Kidney tubule cell (primary cell): Measurements from ENCODE around the gene MOB3C.

Source experiments
- DNase-seq: peaks from one replicate; pipeline ENCODE4 v3.0.0-alpha.2; 2018; ENCODE audit warnings: low spot score

MOB3C gene

DNA sequence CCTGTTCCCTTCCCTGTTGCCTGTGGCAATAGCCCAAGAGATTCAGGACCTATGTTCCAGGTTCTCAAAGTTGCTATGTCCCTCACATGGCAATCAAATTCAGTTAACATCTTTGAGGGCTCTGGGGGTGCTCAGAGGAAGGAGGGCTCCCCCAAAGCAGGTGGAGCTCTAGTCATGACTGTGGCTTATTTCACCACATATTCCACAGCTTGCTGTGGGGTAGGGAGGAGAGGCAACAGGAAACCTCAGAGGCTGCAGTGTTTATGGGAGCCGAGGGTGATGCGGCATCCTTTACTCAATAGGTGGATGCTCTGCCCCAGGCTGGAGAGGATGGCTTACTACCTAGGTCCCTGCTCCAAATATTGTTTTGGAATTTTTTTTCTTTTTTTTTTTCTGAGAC is 11.4 kb downstream of the MOB3C start:
- no peak for DNase-seq

DNA sequence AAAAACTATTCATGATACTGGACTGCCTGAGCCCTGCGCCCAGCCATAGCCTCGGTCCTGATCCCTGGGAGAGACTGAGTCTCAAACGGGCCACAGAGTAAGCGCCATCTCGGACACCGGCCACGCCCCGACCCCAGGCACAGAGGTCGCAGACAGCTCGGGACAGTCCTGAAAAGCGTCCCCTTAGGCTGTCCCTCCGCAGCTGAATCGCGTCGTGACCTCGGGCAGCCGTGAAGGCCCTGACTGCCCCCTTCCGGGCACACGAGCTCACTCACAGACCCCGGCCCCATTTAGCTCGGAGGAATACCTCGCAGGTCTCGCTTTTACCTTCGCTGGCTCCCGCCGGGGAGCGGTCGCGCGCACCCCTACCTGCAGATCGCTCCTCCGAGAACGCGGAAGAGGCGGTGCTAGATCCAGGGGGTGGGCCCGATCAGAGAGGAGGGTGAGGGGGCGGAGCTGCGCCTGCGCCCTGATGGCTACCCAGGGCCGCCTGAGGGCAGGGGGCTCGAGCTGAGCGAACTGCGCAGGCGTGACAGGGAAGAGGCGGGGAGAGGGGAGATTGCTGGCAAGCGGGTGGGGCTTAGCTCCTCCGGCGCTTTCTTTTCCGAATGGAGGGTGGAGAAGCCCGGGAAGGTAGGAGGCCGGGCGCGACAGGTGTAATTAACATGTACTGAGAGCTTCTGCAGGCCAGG is 12.6 kb downstream of the MOB3C start, which contains the start of gene MKNK1:
TSS of gene MKNK1 (minus strand) at position 411 of the 692 bp plus-strand sequence. CDS start 20,941 bp downstream, outside the sequence.
- DNase-seq, result peak; percentile 97

DNA sequence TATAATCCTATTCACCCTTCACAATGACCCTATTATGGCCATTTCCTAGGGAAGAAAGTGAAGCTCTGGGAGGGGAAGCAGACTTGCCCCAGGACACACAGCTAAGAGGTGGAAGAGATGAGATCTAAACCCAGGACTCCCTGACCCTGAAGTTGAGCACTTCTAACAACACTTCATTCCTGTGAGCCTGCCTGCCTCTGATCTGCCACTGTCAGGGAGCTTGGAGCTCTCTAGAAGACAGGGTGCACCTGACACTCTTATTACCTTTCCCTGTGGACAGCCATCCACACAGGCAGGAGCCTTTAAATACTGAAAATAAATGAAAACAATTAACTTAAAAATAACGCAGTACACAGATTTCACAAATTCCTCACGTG is 13.1 kb downstream of the MOB3C start:
- peak; percentile 13 for DNase-seq

DNA sequence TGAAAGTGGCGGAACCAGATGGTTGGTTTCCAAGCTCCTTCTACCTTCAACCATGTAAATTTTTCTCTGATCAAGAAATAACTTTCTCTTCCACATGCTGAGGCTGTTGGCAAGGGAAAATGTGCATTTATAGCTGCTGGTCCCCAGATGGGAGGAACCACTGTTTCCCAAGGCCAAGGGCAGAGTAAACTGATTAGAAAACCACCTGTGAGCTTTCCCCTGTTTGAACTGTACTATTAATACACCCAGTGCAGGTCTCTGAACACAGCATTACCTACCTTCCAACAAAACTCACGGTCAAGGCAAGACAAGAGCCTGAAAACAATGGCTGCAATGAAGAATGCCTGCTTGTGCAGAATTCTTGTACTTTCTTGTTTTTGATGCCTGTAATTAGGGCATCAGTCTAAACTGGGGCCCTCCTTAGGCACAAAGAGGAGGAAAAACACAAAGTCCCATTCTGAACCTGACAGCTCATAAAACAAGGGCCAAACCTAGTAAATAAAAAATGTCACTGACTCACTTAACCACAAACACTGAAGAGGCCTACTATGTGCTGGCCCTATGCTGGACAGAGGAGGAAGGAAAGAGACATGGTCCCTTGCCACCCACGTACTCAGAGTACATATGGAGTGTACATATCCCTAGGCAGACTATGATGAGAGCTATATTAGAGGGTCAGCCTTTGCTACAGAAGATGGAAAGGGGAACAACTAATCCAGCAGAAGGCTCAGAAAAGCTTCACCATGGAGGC is 15.2 kb downstream of the MOB3C start:
- DNase-seq, result no peak

DNA sequence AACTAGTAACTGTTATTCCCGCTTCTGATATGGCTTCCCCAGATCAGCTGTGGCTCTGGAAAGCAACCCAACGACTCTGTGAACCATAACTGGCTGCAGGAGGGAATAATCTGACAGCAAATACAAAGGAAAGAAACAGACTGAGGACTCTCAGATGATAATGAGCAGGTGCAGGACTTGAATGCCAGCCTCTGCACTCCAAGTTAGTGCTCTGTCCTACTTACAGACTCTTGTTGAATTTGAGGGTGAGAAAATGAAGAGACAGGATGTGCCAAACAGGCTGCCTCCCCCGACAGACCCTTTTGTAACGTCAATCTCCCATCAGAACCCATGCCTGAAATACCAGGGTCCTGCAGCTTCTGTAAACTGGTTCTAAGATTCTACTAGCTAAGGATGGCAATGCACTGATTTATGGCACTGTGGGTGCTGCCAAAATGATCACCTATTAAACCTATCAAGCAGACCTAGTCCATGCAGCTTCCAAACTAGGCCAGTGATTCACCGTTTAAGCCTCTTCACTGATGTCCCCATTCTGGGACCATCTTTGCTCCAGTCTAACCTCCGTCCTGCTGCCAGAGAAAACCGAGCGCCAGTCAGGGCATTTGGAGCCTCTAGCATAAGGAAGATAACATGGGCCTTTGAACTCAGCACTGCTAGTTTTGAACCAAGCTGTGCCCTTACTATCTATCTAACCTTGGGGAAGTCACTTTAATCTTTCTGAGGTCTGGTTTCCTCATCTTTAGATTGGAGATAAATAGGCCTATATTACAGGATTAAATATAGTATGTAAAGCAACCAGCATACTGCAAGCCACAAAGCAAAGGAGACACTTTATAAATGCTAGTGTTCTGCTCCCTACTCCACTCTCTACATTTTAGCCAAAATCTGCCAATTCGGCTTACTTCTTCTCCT is 17.3 kb downstream of the MOB3C start:
- DNase-seq, result no peak

DNA sequence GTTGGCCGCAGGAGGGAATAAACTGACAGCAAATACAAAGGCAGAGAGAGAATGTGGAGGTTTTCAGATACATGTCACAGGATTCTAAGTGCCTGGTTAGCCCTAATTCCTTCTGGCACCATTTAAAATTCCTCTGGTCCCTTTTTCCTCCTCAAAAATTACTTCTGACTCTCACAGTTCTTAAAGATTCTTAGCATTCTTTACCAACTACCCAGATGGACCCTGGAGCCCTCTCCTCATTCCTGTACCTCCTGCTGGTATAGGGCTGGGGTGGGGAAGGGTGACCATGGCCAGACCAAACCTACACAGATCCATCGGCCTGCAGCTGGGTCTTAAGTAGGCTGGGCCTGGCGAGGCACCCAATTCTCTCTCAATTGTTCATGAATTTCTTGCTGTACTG is 19.8 kb downstream of the MOB3C start:
- DNase-seq, result no peak

DNA sequence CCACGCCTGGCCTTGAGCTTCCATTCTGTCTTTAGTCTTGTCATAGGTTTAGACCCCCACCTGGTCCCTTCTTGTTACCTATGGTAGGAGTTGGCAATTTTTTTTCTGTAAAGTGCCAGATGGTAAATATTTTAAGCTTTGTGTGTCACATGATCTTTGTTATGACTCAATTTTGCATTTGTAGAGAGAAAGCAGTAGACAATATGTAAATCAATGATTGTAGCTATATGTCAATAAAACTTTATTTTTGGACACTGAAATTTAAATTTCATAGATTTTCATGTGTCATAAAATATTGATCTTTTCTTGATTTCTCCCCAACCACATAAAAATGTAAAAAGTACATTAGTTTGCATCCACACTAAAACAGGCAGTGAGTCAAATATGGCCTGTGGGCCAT is 20.6 kb downstream of the MOB3C start:
- DNase-seq, result no peak

DNA sequence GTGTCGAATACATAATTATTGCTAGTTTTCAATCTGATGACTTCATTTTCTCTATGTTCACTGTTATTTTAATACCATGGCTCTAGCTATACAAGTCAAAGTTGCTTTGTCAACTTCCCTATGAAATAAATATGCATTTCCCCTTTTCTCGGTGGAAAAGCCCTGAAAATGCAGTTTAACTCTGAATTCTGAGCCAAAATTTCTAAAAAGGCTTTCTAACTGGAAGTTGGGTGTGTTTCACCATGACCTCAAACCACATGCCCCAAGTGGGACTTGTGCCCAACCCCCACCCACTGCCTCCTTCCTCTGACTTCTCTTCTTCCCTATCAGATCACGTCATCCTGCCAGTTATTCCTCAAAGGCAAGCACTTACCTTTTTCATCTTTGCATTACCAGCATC is 21.5 kb downstream of the MOB3C start:
- DNase-seq, result no peak

DNA sequence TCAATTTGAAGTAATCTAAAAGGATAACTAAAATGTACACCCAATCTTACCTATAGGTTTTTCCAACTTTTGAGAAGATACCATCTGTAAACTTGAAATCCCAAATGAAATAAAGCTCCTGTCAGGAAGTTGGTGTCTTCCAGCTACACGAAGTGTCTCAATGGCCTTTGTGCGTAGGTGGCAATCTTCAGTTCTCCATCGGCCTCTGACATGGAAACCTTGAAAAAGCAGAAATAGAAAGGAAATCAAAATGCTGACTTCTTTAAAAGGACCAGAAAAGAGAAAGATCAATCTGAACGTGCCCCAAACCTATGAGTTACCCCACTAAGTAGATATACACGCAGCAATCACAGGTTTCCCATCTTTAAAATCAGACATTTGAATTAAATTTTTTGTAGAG is 22.5 kb downstream of the MOB3C start:
- DNase-seq, result no peak

DNA sequence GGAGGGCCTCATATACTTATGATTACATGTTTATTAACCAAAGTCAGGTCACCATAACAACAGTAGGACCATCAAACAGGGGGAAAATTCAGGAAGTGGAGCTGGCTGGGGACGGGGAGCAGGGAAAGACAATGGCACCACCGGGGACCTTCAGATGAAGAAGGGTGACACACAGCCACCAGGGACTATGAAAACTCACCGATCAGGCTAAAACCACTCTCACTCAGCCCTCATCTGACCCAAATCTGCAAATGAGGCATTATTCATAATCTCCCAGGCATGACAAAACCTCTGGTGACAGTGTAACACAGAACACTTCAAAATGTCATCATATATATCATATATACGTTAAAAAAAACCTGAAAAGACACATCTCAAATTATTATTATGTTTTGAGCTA is 23.8 kb downstream of the MOB3C start:
- no peak for DNase-seq

DNA sequence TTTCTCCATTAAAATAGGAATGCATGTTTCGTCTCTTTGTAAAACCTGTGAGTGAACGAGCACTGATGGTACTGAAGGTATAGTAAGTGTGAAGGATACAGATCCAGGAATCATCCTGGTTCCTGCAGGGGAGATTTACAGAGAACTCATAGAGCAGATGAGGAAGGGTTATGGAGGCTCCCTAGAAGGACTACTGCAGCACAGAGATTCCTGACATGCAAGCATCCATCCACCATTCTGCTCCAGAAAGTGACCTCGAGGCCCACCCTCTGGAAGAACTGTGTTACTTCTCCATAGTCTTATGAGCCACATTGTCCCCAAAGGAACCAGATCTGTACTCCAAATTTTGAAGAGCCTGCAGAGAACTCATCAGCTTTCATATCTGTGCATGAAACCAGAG is 27.1 kb downstream of the MOB3C start:
- no peak for DNase-seq

DNA sequence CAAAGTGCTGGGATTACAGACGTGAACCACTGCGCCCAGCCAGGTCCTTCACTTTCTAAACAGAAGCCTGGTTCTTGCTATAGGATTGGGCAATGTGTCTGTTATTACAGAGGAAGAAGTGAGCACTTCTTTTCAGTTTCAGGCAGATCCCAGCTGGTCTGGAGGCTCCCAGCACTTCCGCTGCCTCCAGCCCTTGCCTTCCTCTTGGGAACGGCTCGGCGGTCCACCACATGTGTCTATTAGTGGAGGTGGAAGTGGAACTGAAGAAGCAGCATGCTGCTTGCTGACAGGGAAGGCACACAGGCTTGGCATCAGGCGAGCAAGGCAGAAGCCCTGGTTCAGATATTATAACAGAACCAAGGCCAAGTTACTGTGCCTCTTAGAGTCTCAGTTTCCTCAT is 29.5 kb downstream of the MOB3C start:
- DNase-seq, result no peak

DNA sequence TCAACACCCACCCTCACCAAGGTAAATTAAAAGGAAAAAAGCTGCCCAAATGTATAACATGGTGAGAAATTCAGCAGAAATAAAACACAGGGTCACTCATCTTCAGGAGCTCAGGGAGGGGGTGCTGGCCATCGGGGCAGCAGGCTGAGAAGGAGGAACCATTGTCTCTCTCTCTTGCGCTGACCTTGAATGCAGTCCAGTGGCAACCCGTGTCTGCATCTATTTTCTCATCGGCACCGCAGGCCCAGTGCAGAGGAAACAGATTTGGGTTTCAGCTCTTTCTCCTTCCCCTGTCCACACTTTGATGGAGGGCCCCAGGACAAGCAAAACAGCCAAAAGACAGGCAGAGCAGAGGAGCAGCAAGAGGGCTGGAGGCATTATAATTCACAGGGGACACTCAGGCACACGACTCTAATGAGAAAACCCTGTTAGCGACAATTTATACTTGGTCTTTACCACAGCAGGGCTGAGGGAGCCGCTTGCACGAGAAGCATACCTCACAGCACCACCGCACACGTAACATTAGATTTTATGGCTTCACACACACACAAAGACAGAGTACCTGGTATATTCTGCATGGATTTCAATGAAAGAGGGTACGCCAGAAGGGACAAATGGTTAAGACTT is 31.2 kb downstream of the MOB3C start:
- DNase-seq, result no peak

DNA sequence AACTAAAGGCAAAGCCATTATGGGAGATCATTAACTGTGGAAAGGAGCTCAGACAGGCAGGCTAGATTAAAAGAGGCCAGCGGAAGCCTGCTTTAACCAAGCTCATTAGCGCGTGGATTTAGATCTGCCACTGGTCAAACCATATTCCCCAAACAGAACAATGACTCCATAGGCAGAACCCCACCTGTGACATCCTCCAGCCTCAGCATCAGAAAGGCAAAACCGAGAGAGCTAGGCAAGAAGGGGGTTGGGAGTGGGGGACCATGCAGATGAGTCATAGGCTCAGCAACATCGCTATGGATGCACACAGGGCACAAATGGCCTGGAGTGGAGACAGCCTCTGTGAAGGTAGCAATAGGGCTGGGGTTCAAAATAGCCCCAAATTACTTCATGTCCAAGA is 33.1 kb downstream of the MOB3C start:
- no peak for DNase-seq

DNA sequence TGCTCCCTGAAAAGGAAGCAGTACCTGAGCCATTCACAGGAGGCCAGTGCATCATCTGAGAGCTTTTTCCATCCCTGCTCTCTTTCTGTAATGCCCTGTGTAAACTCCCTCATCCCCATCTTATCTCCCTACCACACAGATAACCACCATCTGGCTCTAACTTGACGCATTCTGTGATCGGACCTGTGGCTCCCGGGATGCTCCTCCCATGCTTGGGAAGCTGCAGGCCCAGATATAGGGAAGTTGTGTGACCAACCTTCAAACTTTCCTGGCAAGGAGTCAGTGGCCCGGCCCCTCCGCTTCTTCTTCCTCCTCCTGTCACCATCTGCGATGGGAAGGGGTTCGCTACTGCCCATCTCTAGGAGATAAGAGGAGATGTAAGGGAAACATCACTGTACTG is 33.6 kb downstream of the MOB3C start:
- DNase-seq, result no peak

DNA sequence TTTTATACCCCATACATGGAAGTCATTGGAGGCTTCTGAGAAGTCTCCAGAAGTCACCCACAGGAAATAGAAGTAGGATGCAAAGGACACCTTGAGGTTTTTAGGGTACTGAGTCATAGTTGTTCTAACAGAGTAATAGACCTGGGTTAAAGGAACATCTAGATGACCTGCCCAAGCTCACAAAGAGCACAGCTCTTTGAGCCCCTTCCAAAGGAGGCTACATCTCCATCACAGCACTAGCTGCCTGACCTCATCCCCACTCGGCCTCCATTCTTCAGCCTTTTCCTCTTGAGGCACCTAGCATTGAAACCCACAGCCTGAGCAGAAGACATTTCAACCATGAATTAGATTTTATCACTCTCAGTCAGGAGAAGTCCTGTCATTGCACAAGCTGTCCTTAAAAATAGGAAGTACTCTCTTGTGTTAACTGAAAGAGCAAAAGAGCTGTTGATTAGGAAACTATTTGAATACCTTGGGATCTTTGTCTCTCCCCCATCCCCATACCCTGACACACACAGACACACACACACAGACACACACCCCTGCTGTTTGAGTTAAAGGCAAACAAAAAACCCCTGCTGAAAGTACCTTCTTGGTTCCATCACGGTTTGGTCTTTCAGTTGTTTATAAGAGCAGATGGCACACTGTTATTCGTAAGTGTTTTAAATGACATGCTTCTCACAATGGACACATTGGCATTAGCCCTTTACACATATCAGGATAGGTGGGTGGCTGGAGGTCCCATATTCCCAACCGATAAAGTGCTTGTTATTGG is 34.7 kb downstream of the MOB3C start:
- DNase-seq, result no peak

DNA sequence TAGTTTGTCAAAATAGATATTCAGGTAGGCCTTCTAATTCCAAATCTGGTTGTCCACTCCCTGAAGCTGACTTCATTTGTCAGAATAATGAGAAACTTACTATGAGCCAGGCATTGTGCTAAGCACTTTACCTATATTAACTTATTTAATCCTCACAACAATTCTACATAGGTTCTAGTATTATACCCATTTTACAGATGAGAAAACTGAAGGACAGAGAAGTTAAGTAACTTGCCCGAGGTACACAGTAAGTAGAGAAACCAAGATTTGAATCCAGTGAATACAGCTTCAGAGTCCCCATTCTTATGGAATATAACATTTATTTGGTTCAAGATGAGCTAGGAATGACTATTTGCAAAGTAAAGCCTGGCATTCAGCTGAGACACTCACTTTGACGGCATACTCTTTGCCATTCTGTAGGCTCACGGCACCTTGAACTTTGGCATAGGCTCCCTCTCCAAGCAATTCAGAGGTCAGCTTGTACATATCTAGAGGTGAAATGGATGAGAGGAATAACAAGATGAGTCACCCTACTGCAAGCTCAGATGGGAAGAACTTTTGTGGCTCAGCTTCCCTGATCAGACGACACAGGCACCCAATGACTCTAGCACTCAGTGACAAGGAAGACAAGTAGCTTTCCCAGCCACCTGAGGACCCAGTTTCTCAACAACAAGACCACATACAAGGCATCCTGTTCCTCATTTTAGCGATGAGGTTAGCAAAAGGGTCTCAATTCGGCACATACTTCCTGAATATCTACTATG is 36.3 kb downstream of the MOB3C start:
- peak; percentile 43 for DNase-seq

DNA sequence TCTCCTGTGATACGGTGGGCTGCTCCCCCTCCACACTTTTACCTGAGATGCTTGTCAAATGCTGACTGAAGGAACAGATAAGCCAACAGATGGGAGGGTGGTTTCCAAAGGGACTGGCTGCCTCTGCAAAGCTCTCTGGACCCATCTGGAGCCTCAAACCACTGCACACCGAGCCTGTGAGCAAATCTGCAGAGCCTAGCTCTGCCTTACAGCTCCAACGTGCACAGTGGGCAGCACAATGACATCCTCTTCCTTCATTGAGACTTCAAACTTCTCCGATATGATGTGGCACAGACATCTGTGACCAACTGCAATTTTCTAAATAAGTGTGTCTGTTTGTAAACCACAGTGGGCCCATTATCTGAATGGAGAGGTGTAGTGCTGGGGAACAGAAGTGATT is 38.9 kb downstream of the MOB3C start:
- DNase-seq, result no peak

DNA sequence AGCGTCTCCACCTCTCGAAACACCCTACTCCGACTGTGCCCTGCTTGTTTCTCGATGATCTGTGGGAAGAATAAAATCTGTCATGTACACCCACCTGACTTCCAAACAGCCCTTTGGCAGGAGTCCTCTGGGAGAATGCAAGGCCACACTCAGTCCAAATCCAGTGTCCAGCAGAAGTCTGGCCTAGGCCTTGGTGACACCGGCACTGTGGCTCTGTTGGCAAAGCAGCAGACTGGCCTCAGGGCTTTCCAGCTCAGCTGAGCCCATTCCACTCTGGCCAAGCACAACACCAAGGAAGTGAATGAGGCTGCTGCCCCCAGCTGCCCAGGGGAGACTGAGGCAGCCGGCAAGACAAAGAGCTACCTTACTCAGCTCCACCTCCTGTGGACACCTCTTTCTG is 40.0 kb downstream of the MOB3C start:
- DNase-seq, result no peak

DNA sequence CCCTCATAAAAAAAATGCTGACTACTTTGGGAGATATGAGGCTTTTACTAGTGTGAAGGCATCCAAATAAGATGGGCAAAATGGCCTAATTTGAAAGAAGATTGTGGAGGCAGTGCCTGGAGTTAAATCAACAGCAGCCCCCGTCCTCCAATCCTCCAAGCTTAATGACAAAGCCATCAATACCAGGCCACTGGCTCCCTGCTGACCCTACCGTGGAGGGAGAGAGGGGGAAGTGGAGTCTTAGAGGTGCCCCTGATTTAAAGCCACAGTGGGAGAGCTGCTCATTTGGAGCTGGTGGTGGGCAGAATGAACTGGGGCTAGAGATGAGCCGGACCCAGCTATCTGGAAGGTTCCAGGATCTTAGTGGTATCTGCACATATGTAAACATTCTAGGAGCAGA is 40.8 kb downstream of the MOB3C start:
- no peak for DNase-seq

DNA sequence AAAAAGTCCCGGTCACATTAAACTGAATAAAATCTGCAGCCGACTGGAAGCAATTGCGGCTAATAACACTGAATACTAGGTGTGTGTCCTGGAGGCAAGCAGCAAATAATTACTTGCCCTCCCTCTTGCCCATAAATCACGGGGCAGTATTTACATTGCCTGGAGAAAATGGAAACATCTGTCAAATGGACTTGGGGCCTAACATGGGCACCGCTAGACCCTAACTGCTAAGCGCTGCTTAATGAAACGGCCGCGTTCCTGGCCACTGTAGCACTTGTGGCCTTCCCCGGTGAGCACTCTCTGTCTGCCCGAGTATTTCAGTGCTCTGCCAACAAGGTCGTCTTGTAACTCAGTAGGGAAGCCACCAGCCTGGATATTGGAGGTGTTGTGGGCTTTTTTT is 41.3 kb downstream of the MOB3C start:
- DNase-seq, result no peak
